Testis (tissue), 3 donors: ENCODE data around the gene ENG. TPM values are rescaled to one million over a fixed set of nuclear protein-coding genes. Genes with fewer than 3 reads are reported as not detected.

ENCODE experiments used
- DNase-seq: peaks from one replicate; pipeline ENCODE4 v3.0.0-alpha.2; 2019
- H3K27ac ChIP-seq, 2 donors: fragments of 200-600 bp; sonication (generic); one replicate each; pipeline ENCODE4 v1.5.1; 2019
- H3K27me3 ChIP-seq: fragments of 200-600 bp; sonication (generic); one replicate; pipeline ENCODE4 v1.5.1; 2019
- H3K36me3 ChIP-seq: fragments of 200-600 bp; sonication (generic); one replicate; pipeline ENCODE4 v1.5.1; 2017; ENCODE audit warnings: low read depth; ENCODE audit errors: missing control alignments
- H3K4me1 ChIP-seq: fragments of 200-600 bp; sonication (generic); one replicate; pipeline ENCODE4 v1.5.1; 2019
- H3K4me3 ChIP-seq, 2 donors: fragments of 200-600 bp; sonication (generic); one replicate each; pipeline ENCODE4 v1.5.1; 2017 to 2019
- H3K9me3 ChIP-seq: fragments of 200-600 bp; sonication (generic); one replicate; pipeline ENCODE4 v1.5.1; 2017
- POLR2A ChIP-seq: fragments of 450-650 bp; IDR thresholded peaks from one replicate; pipeline ENCODE4 v1.6.1; 2017; ENCODE audit warnings: antibody characterized with exemption, mild to moderate bottlenecking, moderate library complexity
- WGBS, 2 donors: methylation state at CpG; one replicate each; pipeline ENCODE4 v1.1.5; 2018; 5-methylcytosine and 5-hydroxymethylcytosine counted together
- intact Hi-C: fragments of 100-400 bp; cut with DNase I; formaldehyde crosslinking; loops from one replicate; pipeline ENCODE4 v1.15.1; 2023; ENCODE audit warnings: low total_unique reads
- polyA plus RNA-seq: library from polyadenylated mRNA; stranded (reverse); fragments of 350-450 nt; fragmentation: Illumina TruSeq; extraction: RNeasy Lipid Tissue Mini Kit (QIAGEN cat#74804); gene quantifications from one replicate; pipeline ENCODE4 v1.2.3, GENCODE V29; 2014; ENCODE audit warnings: low read depth, low replicate concordance; ENCODE audit not compliant: insufficient read depth
- total RNA-seq, 2 donors: library from RNA; depleted of rRNA; stranded (reverse); fragments of >200 nt; gene quantifications; one replicate each; pipeline ENCODE4 v1.2.3, GENCODE V29; 2016
- TF ChIP-seq, protein P1 (sequence below), 3 experiments: fragments of 450-650 bp in 2 of 3; fragments of 200-600 bp in 1 of 3; sonication (generic) in 1 of 3; IDR thresholded peaks; one replicate each; pipeline ENCODE4 v1.5.1; 2016 to 2019; ENCODE audit warnings: antibody characterized with exemption in 3 of 3, mild to moderate bottlenecking in 2 of 3, moderate library complexity in 1 of 3

ENG gene
- total and polyA plus RNA-seq, 3 donors from 2014 or later: 132 to 214 (median 144) TPM

DNA sequence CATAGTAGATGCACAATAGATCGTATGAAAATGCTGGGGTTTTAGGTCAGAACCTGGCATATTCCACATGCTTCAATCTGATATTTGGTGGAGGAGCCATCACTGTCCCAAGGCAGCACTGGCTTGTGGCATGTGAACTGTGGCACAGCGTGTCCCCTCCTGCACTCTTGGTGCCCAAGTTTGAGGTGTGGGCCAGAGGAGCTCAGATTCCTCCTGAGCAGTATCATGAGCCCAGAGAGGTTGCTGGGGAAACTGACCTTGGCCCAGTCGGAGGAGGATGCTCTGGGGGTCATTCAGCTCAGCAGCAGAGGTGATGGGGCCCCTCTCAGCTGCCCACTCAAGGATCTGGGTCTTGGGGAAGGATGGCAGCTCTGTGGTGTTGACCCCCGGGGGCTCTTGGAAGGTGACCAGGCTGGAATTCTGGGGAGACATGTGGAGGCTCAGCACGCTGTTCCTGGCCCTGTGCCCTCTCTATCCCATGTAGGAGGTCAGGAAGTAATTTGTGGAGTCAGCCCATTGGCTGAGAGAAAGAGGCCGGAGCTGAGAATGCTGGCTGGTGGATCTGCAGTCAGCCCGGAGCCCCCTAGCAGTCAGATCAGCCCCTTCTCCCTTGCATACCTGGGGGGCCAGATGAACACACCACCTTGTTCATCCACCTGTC is 28.1 kb downstream of the ENG start:
- DNase-seq: peak; percentile 52
- no peaks in the 10 kb centered on the region for H3K9me3 ChIP-seq
- 44 to 47% methylated on average over 3 to 7 of the region's 7 CpGs for WGBS, 2 donors
- no peaks in the 10 kb centered on the region for H3K36me3 ChIP-seq
- peak overlapping the region; percentile 40 to 88 for H3K27ac ChIP-seq
- peaks cover 69% of the 10 kb centered on the region for H3K4me1 ChIP-seq
- TF ChIP-seq, protein P1, sequence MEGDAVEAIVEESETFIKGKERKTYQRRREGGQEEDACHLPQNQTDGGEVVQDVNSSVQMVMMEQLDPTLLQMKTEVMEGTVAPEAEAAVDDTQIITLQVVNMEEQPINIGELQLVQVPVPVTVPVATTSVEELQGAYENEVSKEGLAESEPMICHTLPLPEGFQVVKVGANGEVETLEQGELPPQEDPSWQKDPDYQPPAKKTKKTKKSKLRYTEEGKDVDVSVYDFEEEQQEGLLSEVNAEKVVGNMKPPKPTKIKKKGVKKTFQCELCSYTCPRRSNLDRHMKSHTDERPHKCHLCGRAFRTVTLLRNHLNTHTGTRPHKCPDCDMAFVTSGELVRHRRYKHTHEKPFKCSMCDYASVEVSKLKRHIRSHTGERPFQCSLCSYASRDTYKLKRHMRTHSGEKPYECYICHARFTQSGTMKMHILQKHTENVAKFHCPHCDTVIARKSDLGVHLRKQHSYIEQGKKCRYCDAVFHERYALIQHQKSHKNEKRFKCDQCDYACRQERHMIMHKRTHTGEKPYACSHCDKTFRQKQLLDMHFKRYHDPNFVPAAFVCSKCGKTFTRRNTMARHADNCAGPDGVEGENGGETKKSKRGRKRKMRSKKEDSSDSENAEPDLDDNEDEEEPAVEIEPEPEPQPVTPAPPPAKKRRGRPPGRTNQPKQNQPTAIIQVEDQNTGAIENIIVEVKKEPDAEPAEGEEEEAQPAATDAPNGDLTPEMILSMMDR (IDR thresholded peaks at IDR 0.05): no peak
- TF ChIP-seq POLR2A: no peak
- intact Hi-C loops: no loop called here
- no peak overlapping the region for H3K4me3 ChIP-seq
- no peaks in the 10 kb centered on the region for H3K27me3 ChIP-seq

DNA sequence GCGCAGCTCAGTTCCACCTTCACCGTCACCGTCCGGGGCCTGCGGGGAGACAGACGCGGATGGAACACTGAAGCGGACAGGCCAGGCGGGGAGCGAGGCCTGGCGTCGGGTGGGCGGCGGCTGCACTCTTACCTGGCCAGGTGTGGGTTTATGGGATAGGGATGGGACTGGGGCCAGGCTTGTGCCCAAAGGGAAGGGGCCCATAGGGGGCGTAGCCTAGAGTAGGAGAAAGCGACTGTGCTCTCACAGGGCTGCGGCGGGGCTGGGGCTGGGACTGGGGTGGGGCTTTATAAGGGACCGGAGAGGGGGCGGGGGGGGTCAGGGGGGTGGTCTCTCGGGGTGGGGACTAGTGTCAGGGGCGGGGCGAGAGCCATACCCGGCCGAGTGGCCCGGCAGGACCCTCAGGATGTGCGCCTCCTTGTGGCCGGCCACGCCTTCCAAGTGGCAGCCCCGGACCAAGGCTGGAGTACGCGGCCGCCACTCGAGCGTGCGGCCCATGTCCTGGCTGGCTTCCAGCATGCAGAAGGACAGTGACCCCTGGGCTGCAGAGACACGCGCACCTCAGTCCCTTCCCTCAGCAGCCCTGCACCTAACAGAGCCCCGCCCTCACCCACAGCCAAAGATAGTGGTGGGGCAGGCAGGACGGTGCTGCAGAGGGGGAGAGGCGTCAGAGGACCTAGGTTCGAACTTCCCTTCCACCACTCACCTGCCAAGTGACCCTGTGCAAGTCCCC is 29.0 kb downstream of the ENG start:
- no peaks in the 10 kb centered on the region for H3K27me3 ChIP-seq
- TF ChIP-seq, protein P1 (IDR thresholded peaks at IDR 0.05): peak in 1 of 3 experiments; percentile 46
- TF ChIP-seq POLR2A: no peak
- H3K9me3 ChIP-seq: no peaks in the 10 kb centered on the region
- DNase-seq: peak; percentile 72
- H3K4me3 ChIP-seq: no peak overlapping the region
- WGBS, 2 donors: 59 to 63% methylated on average over 37 to 39 of the region's 42 CpGs
- peak overlapping the region; percentile 44 to 88 for H3K27ac ChIP-seq
- intact Hi-C loops: no loop called here
- peaks cover 60% of the 10 kb centered on the region for H3K4me1 ChIP-seq
- H3K36me3 ChIP-seq: no peaks in the 10 kb centered on the region

DNA sequence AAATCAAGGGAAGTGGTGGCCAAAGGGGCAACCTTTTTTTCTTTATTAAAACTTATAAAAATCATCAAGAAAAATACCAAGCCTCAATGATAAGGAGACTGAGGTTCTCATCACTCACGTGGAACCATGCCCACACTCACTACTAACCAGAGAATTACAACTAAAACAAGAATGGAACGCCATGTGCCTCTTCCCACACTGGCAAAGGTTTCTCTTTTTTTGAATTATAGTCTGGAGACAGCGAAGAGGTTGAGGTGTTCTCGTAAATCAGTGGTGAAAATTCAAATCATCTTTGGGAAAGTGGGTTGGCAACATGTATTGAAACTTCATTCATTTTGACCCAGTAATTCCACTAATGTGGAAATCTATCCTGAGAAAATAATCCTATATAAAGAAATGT is 32.4 kb downstream of the ENG start:
- no peaks in the 10 kb centered on the region for H3K36me3 ChIP-seq

DNA sequence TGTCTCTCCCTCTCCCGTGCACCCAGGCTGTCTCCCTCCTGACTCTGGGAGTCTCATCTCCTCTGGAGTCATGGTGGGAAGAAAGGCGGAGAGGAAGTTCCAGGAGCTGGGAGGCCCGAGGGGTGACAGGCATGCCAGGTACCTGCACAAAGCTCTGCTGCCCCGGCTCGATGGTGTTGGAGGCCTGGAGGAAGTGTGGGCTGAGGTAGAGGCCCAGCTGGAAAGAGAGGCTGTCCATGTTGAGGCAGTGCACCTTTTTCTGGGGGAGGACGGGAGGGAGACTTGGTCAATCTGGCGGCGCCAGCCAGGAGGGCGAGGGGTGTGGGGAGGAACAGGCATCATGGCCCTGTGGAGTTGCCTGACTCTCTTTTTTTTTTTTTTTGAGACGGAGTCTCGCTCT is 35.9 kb downstream of the ENG start:
- H3K27me3 ChIP-seq: no peaks in the 10 kb centered on the region
- TF ChIP-seq, protein P1 (IDR thresholded peaks at IDR 0.05): no peak
- no peak for TF ChIP-seq POLR2A
- no peak for DNase-seq
- no peaks in the 10 kb centered on the region for H3K36me3 ChIP-seq
- no peaks in the 10 kb centered on the region for H3K9me3 ChIP-seq
- intact Hi-C loops: no loop called here
- 82 to 90% methylated on average over 11 of the region's 11 CpGs for WGBS, 2 donors
- peaks cover 16% of the 10 kb centered on the region for H3K4me1 ChIP-seq
- H3K27ac ChIP-seq: peak overlapping the region in 1 of 2 donors; percentile 66
- no peak overlapping the region for H3K4me3 ChIP-seq

More for the DNA sequence above, 32.4 kb downstream of the ENG start:
- Histone ChIP-seq H3K27ac (peak overlapping the region in 1 of 2 donors; percentile 55), H3K9me3 (no peaks in the 10 kb centered on the region), H3K4me3 (no peak overlapping the region), H3K27me3 (no peaks in the 10 kb centered on the region), H3K4me1 (peaks cover 40% of the 10 kb centered on the region)
- 49 to 59% methylated on average over 4 of the region's 4 CpGs for WGBS, 2 donors
- no peak for TF ChIP-seq POLR2A
- TF ChIP-seq, protein P1 (IDR thresholded peaks at IDR 0.05): no peak
- DNase-seq: no peak
- intact Hi-C loops: no loop called here
